HEK293 (cell line): Measurements from ENCODE around the gene GDPD3.
A peak's percentile ranks its signal among the peaks of the same experiment; 100 is the strongest.

Experiments used
- CTCF ChIA-PET: fragments of 350-600 bp; formaldehyde crosslinking; extraction: SDS; loops from one replicate; lab custom pipeline; 2021; ENCODE audit warnings: antibody characterized with exemption; lab: Yijun Ruan, JAX
- POLR2A ChIA-PET: fragments of 300-600 bp; formaldehyde crosslinking; extraction: SDS; loops from one replicate; lab custom pipeline; 2020; ENCODE audit warnings: antibody characterized with exemption, inconsistent platforms; lab: Yijun Ruan, JAX
- H3K27ac ChIP-seq: fragments of 200-500 bp; sonication (Bioruptor generic); 2 replicates; pipeline ENCODE4 v1.5.1; 2014; ENCODE audit warnings: low read depth, low read length, control low read depth, inconsistent platforms; ENCODE audit errors: extremely low read depth
- H3K36me3 ChIP-seq, 2 experiments: fragments of 200-500 bp in 1 of 2; sonication (Bioruptor generic) in 1 of 2; 1 replicate in 1 of 2; 2 replicates in 1 of 2; pipeline ENCODE4 v1.5.1; 2014 to 2017; ENCODE audit warnings: inconsistent platforms in 2 of 2, low read length in 2 of 2; ENCODE audit not compliant: control insufficient read depth in 2 of 2, insufficient read depth in 1 of 2
- H3K4me1 ChIP-seq: fragments of 200-500 bp; sonication (Bioruptor generic); 2 replicates; pipeline ENCODE4 v1.5.1; 2014; ENCODE audit warnings: mild to moderate bottlenecking, low read length, inconsistent platforms; ENCODE audit not compliant: control insufficient read depth, insufficient read depth
- H3K4me3 ChIP-seq: 2 replicates; pipeline ENCODE4 v1.5.1; 2011; ENCODE audit warnings: low read depth, mild to moderate bottlenecking, control low read depth, low read length, moderate library complexity
- H3K9me3 ChIP-seq: fragments of 200-500 bp; sonication (Bioruptor generic); 2 replicates; pipeline ENCODE4 v1.5.1; 2014; ENCODE audit warnings: low read depth, low read length, inconsistent platforms; ENCODE audit not compliant: control insufficient read depth, insufficient read depth
- GFI1B ChIP-seq: fragments of 450-650 bp; formaldehyde crosslinking; IDR thresholded peaks from 2 replicates; pipeline ENCODE4 v1.5.1; 2016; ENCODE audit warnings: missing biosample characterization, missing genetic modification characterization
- KLF8 ChIP-seq: fragments of 450-650 bp; formaldehyde crosslinking; IDR thresholded peaks from 2 replicates; pipeline ENCODE4 v1.5.1; 2016; ENCODE audit warnings: missing biosample characterization, missing genetic modification characterization
- RBAK ChIP-seq: fragments of 450-650 bp; formaldehyde crosslinking; IDR thresholded peaks from 2 replicates; pipeline ENCODE4 v1.5.1; 2016; ENCODE audit warnings: missing biosample characterization, missing genetic modification characterization
- SP7 ChIP-seq: fragments of 450-650 bp; formaldehyde crosslinking; IDR thresholded peaks from 2 replicates; pipeline ENCODE4 v1.5.1; 2016; ENCODE audit warnings: missing biosample characterization, missing genetic modification characterization
- YY1 ChIP-seq: fragments of 450-650 bp; formaldehyde crosslinking; IDR thresholded peaks from 2 replicates; pipeline ENCODE4 v1.5.1; 2018; ENCODE audit warnings: missing biosample characterization, missing genetic modification characterization
- ZBTB7A ChIP-seq: fragments of 450-650 bp; formaldehyde crosslinking; IDR thresholded peaks from 2 replicates; pipeline ENCODE4 v1.5.1; 2016; ENCODE audit warnings: low read depth, missing biosample characterization, missing genetic modification characterization
- ZFP3 ChIP-seq: fragments of 450-650 bp; formaldehyde crosslinking; IDR thresholded peaks from 2 replicates; pipeline ENCODE4 v1.5.1; 2016; ENCODE audit warnings: low read depth, missing biosample characterization, missing genetic modification characterization
- ZNF169 ChIP-seq: fragments of 450-650 bp; formaldehyde crosslinking; IDR thresholded peaks from 2 replicates; pipeline ENCODE4 v1.5.1; 2016; ENCODE audit warnings: missing biosample characterization, missing genetic modification characterization
- ZNF239 ChIP-seq: fragments of 450-650 bp; formaldehyde crosslinking; IDR thresholded peaks from 2 replicates; pipeline ENCODE4 v1.5.1; 2016; ENCODE audit warnings: missing biosample characterization, missing genetic modification characterization
- ZNF433 ChIP-seq: fragments of 450-650 bp; formaldehyde crosslinking; IDR thresholded peaks from 2 replicates; pipeline ENCODE4 v1.5.1; 2016; ENCODE audit warnings: missing biosample characterization, missing genetic modification characterization, low read depth
- ZNF518A ChIP-seq: fragments of 450-650 bp; formaldehyde crosslinking; conservative IDR thresholded peaks from 2 replicates; pipeline ENCODE4 v1.5.1; 2016; ENCODE audit warnings: low read depth, missing biosample characterization, missing genetic modification characterization
- ZNF548 ChIP-seq: fragments of 450-650 bp; formaldehyde crosslinking; IDR thresholded peaks from 2 replicates; pipeline ENCODE4 v1.5.1; 2016; ENCODE audit warnings: missing biosample characterization, missing genetic modification characterization
- ZNF768 ChIP-seq: fragments of 450-650 bp; formaldehyde crosslinking; IDR thresholded peaks from 2 replicates; pipeline ENCODE4 v1.5.1; 2018; ENCODE audit warnings: missing biosample characterization, mild to moderate bottlenecking, missing genetic modification characterization
- ZNF777 ChIP-seq: fragments of 450-650 bp; formaldehyde crosslinking; IDR thresholded peaks from 2 replicates; pipeline ENCODE4 v1.5.1; 2017; ENCODE audit warnings: missing biosample characterization, missing genetic modification characterization, borderline replicate concordance
- TF ChIP-seq, protein P1 (sequence below): fragments of 450-650 bp; formaldehyde crosslinking; IDR thresholded peaks from 2 replicates; pipeline ENCODE4 v1.5.1; 2016; ENCODE audit warnings: missing biosample characterization, missing genetic modification characterization
- TF ChIP-seq, protein P2 (sequence below): fragments of 450-650 bp; formaldehyde crosslinking; IDR thresholded peaks from 2 replicates; pipeline ENCODE4 v1.5.1; 2016; ENCODE audit warnings: missing biosample characterization, missing genetic modification characterization
- TF ChIP-seq, protein P3 (sequence below): fragments of 450-650 bp; formaldehyde crosslinking; IDR thresholded peaks from 2 replicates; pipeline ENCODE4 v1.5.1; 2017; ENCODE audit warnings: missing biosample characterization, missing genetic modification characterization
- TF ChIP-seq, protein P4 (sequence below): IDR thresholded peaks from 2 replicates; pipeline ENCODE4 v1.6.1; 2011; ENCODE audit warnings: mild to moderate bottlenecking, low read depth, low read length, borderline replicate concordance

GDPD3 gene

DNA sequence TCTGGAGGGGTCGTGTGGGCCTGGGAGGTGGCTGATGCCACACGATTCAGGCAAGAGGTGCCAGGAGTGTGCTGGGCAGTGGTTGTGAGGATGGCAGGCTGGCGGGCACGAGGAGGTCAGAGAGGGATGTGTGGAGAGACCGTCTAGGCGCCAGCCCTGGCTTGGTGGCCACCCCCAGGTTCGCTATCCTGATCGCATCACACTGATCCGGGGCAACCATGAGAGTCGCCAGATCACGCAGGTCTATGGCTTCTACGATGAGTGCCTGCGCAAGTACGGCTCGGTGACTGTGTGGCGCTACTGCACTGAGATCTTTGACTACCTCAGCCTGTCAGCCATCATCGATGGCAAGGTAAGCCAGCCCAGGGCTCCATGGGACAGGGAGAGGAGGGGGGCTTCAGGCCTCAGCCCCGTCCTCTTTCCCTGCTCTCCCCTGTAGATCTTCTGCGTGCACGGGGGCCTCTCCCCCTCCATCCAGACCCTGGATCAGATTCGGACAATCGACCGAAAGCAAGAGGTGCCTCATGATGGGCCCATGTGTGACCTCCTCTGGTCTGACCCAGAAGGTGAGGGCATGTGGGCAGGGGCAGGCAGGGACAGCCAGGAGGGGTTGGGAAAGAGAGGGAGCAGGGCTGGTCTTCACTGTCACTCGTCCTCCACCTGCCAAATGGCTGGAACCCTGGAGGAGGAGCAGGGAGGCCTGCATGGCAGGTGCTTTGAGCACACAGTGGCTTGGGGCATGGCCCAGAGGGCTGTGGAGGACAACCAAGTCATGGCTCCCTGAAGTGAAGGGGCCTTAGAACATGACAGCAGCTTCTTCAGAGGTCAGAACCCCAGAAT is 29.9 kb downstream of the GDPD3 start:
- H3K9me3 ChIP-seq = no peaks in the 10 kb centered on the region
- TF ChIP-seq SP7 (tag by site-specific recombination) (no peak), ZNF169 (tag by site-specific recombination) (no peak), ZNF777 (no peak), GFI1B (tag by site-specific recombination) (no peak), KLF8 (tag by site-specific recombination) (no peak), ZNF768 (tag by site-specific recombination) (no peak), RBAK (no peak), ZNF433 (tag by site-specific recombination) (no peak), ZNF239 (no peak), ZNF548 (tag by site-specific recombination) (no peak), YY1 (tag by site-specific recombination) (no peak), ZBTB7A (tag by site-specific recombination) (0 out of 2 replicates have a peak, but pooled peaks have one; percentile 15), ZNF518A (tag by site-specific recombination) (no peak), ZFP3 (tag by site-specific recombination) (no peak)
- TF ChIP-seq, protein P1, sequence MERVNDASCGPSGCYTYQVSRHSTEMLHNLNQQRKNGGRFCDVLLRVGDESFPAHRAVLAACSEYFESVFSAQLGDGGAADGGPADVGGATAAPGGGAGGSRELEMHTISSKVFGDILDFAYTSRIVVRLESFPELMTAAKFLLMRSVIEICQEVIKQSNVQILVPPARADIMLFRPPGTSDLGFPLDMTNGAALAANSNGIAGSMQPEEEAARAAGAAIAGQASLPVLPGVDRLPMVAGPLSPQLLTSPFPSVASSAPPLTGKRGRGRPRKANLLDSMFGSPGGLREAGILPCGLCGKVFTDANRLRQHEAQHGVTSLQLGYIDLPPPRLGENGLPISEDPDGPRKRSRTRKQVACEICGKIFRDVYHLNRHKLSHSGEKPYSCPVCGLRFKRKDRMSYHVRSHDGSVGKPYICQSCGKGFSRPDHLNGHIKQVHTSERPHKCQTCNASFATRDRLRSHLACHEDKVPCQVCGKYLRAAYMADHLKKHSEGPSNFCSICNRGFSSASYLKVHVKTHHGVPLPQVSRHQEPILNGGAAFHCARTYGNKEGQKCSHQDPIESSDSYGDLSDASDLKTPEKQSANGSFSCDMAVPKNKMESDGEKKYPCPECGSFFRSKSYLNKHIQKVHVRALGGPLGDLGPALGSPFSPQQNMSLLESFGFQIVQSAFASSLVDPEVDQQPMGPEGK = peak; percentile 26; the same call in 1 of the 2 replicates
- TF ChIP-seq, protein P2, sequence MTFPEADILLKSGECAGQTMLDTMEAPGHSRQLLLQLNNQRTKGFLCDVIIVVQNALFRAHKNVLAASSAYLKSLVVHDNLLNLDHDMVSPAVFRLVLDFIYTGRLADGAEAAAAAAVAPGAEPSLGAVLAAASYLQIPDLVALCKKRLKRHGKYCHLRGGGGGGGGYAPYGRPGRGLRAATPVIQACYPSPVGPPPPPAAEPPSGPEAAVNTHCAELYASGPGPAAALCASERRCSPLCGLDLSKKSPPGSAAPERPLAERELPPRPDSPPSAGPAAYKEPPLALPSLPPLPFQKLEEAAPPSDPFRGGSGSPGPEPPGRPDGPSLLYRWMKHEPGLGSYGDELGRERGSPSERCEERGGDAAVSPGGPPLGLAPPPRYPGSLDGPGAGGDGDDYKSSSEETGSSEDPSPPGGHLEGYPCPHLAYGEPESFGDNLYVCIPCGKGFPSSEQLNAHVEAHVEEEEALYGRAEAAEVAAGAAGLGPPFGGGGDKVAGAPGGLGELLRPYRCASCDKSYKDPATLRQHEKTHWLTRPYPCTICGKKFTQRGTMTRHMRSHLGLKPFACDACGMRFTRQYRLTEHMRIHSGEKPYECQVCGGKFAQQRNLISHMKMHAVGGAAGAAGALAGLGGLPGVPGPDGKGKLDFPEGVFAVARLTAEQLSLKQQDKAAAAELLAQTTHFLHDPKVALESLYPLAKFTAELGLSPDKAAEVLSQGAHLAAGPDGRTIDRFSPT (tag by site-specific recombination) = 0 out of 2 replicates have a peak, but pooled peaks have one; percentile 32
- TF ChIP-seq, protein P3, sequence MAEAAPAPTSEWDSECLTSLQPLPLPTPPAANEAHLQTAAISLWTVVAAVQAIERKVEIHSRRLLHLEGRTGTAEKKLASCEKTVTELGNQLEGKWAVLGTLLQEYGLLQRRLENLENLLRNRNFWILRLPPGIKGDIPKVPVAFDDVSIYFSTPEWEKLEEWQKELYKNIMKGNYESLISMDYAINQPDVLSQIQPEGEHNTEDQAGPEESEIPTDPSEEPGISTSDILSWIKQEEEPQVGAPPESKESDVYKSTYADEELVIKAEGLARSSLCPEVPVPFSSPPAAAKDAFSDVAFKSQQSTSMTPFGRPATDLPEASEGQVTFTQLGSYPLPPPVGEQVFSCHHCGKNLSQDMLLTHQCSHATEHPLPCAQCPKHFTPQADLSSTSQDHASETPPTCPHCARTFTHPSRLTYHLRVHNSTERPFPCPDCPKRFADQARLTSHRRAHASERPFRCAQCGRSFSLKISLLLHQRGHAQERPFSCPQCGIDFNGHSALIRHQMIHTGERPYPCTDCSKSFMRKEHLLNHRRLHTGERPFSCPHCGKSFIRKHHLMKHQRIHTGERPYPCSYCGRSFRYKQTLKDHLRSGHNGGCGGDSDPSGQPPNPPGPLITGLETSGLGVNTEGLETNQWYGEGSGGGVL (tag by site-specific recombination) = no peak
- TF ChIP-seq, protein P4, sequence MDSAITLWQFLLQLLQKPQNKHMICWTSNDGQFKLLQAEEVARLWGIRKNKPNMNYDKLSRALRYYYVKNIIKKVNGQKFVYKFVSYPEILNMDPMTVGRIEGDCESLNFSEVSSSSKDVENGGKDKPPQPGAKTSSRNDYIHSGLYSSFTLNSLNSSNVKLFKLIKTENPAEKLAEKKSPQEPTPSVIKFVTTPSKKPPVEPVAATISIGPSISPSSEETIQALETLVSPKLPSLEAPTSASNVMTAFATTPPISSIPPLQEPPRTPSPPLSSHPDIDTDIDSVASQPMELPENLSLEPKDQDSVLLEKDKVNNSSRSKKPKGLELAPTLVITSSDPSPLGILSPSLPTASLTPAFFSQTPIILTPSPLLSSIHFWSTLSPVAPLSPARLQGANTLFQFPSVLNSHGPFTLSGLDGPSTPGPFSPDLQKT = no peak
- TF ChIP-seq, all 188 proteins: peak for 3
- peaks cover 29 to 84% of the 10 kb centered on the region in 2 experiments; a peak in 2 of 3 replicates for H3K36me3 ChIP-seq
- ChIA-PET CTCF (interaction anchor here (0.7 to 1.7 kb wide), 3 partner anchors 8 to 121 kb away, joined by 3 to 4 read pairs (median 3); partner anchors contain the start of genes TBX6 and TMEM219), POLR2A (interaction anchor here (0.6 to 2.9 kb wide), 2 partner anchors 18 to 405 kb away, joined by 7 to 13 read pairs; partner anchors contain the start of gene ALDOA)
- H3K4me1 ChIP-seq = no peaks in the 10 kb centered on the region
- no peak overlapping the region for H3K27ac ChIP-seq
- no peak overlapping the region for H3K4me3 ChIP-seq
